DOHH2 (cell line): ENCODE data around the gene LRAT.

ENCODE experiments used
- H3F3A ChIP-seq: fragments of 200-600 bp; sonication (generic), shearing (Covaris generic); 2 replicates; pipeline ENCODE4 v1.6.0; 2016; ENCODE audit warnings: antibody characterized with exemption, mild to moderate bottlenecking; ENCODE audit not compliant: control insufficient read depth, insufficient read depth
- H3K27ac ChIP-seq: fragments of 200-600 bp; sonication (generic); 2 replicates; pipeline ENCODE4 v1.5.1; 2014; ENCODE audit warnings: low read depth, mild to moderate bottlenecking, low read length, moderate library complexity
- H3K27me3 ChIP-seq: fragments of 200-600 bp; sonication (generic); 2 replicates; pipeline ENCODE4 v1.6.1; 2014; ENCODE audit warnings: mild to moderate bottlenecking, low read length, mixed read lengths; ENCODE audit not compliant: control insufficient read depth
- H3K36me3 ChIP-seq: fragments of 200-600 bp; sonication (generic); 2 replicates; pipeline ENCODE4 v1.6.1; 2014; ENCODE audit warnings: mild to moderate bottlenecking, low read length, moderate library complexity, mixed read lengths; ENCODE audit not compliant: control insufficient read depth
- H3K4me1 ChIP-seq: fragments of 200-600 bp; sonication (generic); 2 replicates; pipeline ENCODE4 v1.6.1; 2014; ENCODE audit warnings: mild to moderate bottlenecking, low read length, mixed read lengths; ENCODE audit not compliant: control insufficient read depth
- H3K4me2 ChIP-seq: fragments of 200-600 bp; sonication (generic); 2 replicates; pipeline ENCODE4 v1.6.0; 2014; ENCODE audit warnings: mild to moderate bottlenecking, low read length, moderate library complexity
- H3K4me3 ChIP-seq: fragments of 200-600 bp; sonication (generic); 2 replicates; pipeline ENCODE4 v1.5.1; 2014; ENCODE audit warnings: mild to moderate bottlenecking, low read length, mixed read lengths
- H3K79me2 ChIP-seq: fragments of 200-600 bp; sonication (generic); 2 replicates; pipeline ENCODE4 v1.6.1; 2014; ENCODE audit warnings: mild to moderate bottlenecking, low read length, mixed read lengths; ENCODE audit not compliant: control insufficient read depth
- H3K9me2 ChIP-seq: fragments of 200-600 bp; sonication (generic); replicated peaks from 2 replicates; pipeline ENCODE4 v1.6.1; 2014; ENCODE audit warnings: mild to moderate bottlenecking, low read length, mixed read lengths; ENCODE audit not compliant: control insufficient read depth
- H3K9me3 ChIP-seq: fragments of 200-600 bp; sonication (generic); 2 replicates; pipeline ENCODE4 v1.6.1; 2014; ENCODE audit warnings: antibody characterized with exemption, low read length, mixed read lengths; ENCODE audit not compliant: control insufficient read depth, insufficient read depth
- H4K20me1 ChIP-seq: fragments of 200-600 bp; sonication (generic); 2 replicates; pipeline ENCODE4 v1.6.0; 2014; ENCODE audit warnings: low read depth, mild to moderate bottlenecking, antibody characterized with exemption, low read length, moderate library complexity; ENCODE audit not compliant: control insufficient read depth, insufficient read depth
- CTCF ChIP-seq: fragments of 200-600 bp; sonication (generic); IDR thresholded peaks from one replicate; pipeline ENCODE4 v1.5.1; 2014; ENCODE audit warnings: antibody characterized with exemption, mild to moderate bottlenecking, low read depth, low read length; ENCODE audit not compliant: poor library complexity, severe bottlenecking
- EZH2phosphoT487 ChIP-seq: fragments of 200-600 bp; sonication (generic); IDR thresholded peaks from 2 replicates; pipeline ENCODE4 v1.6.1; 2017; ENCODE audit warnings: borderline replicate concordance, mild to moderate bottlenecking, antibody characterized with exemption, low read length, moderate library complexity, mixed read lengths

LRAT gene

DNA sequence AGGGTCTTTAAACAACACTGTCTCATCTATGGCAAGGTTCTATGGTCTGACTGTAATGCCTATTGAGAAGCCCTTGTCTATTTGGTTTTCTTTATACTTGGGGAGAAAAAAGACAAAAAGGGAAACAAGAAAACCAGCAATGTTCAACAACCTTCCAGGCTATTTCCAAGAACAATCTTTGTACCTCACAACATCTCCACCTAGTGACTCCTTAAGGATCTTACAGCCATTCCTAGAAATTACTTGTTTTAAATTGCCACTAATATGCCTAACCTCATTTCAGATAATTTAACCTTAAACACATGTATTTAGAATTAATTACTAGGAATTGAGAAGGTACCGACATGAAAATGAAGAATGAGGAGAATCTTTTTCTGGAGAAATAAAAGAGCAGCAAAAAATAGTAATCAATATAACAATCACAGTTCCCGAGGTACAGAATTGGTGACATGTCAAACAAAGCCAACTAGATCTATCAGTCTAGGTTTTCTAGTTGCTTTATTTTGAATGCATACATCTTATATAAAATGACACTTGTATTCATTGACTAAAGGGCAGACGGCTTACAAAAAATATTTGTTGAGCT is 35.7 kb downstream of the LRAT start:
- no peak overlapping the region for H3K27ac ChIP-seq
- no peaks in the 10 kb centered on the region for H4K20me1 ChIP-seq
- no peaks in the 10 kb centered on the region for H3K27me3 ChIP-seq
- H3K9me3 ChIP-seq = no peaks in the 10 kb centered on the region
- no peaks in the 10 kb centered on the region for H3K9me2 ChIP-seq
- no peak overlapping the region for H3K4me3 ChIP-seq
- H3K79me2 ChIP-seq = no peaks in the 10 kb centered on the region
- H3K36me3 ChIP-seq = no peaks in the 10 kb centered on the region
- H3K4me2 ChIP-seq = no peak overlapping the region
- H3K4me1 ChIP-seq = no peaks in the 10 kb centered on the region
- TF ChIP-seq CTCF (peak; percentile 40), EZH2phosphoT487 (no peak)
- no peaks in the 10 kb centered on the region for H3F3A ChIP-seq

DNA sequence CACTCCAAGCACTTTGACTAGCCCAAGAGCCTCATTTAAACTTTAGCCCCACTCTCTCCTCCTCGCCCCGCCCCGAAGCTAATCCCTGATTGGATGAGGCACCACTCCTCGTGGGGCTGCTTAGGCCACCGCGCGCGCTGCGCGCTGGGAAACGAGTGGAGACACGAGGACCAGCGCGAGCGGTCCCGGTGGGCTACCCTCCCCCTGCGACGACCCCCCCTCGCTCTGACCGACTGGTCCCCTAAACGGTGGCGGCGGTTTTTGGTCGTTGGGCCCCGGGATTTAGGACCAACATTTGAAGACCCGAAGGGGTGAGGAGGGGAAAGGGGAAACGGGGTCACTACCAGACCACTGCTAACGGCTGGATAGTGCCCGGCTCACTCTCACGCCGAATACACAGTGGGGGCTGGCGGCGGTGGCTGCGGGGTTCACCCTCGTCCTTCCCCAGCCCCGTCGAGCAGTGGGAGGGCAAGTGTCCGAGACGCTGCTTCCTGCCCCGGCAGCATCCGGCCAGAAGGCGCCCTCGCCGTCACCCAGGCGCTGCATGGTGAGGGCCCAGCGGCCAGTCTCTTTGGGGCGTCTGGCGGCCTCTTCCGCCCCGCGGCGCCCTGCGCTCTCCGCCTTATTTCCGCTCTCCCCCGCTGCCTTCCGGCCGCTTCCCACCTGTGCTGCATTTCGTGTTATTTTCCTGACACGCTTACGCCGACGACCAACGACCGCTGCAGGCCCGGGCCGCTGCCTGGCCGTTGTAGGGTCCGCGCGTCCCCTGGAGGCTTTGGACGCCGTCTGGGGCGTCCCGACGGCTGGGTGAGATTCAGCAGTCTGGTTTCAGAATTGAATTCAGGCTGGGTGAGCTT is 37.6 kb downstream of the LRAT start, which contains the start of gene RBM46:
Gene RBM46, plus strand, starts transcription at position 147 of the 857 bp plus-strand sequence. CDS start 15,481 bp downstream, outside the sequence.
- Histone ChIP-seq H3K9me3 (no peaks in the 10 kb centered on the region), H3K4me3 (no peak within 1 kb of the TSS), H3K27me3 (no peaks in the 10 kb centered on the region), H3K27ac (no peak within 1 kb of the TSS), H3K36me3 (no peaks in the 10 kb centered on the region), H3K9me2 (no peaks in the 10 kb centered on the region), H3F3A (no peaks in the 10 kb centered on the region), H4K20me1 (no peaks in the 10 kb centered on the region), H3K4me1 (no peaks in the 10 kb centered on the region), H3K4me2 (no peak within 1 kb of the TSS), H3K79me2 (no peaks in the 10 kb centered on the region)
- TF ChIP-seq EZH2phosphoT487 (no peak), CTCF (no peak)

DNA sequence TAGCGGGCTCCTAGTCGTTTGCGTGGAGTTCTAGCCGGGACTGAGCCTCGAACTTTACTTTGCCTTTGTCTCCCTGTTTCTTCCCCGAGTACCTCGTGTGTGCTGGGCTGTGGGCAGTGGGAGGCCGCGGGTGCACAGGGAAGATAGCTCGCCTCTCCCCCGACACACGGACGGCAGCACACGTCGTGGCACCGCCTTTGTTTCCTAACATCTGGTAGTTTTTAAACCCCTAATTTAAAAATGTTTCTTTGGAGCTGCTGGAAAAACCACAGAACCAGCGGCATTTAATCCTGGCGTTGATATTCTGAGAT is 38.1 kb downstream of the LRAT start:
- Histone ChIP-seq H4K20me1 (no peaks in the 10 kb centered on the region), H3K36me3 (no peaks in the 10 kb centered on the region), H3K27ac (no peak overlapping the region), H3K4me3 (no peak overlapping the region), H3K27me3 (no peaks in the 10 kb centered on the region), H3K9me2 (no peaks in the 10 kb centered on the region), H3K79me2 (no peaks in the 10 kb centered on the region), H3K4me2 (no peak overlapping the region), H3F3A (no peaks in the 10 kb centered on the region), H3K9me3 (no peaks in the 10 kb centered on the region), H3K4me1 (no peaks in the 10 kb centered on the region)
- TF ChIP-seq EZH2phosphoT487 (no peak), CTCF (no peak)
